ENCODE results near the gene ATP8B4. TPM values are rescaled to one million over a fixed set of nuclear protein-coding genes. Genes with fewer than 3 reads are reported as not detected.

The ATP8B4 gene
- total RNA-seq, 4 donors from 2014 or later = 2.0 to 9.8 (median 9.2) TPM

- no peaks in the 10 kb centered on the region for H3K36me3 ChIP-seq
- no peaks in the 10 kb centered on the region for H3K27me3 ChIP-seq
- peaks cover 0 to 8% (median 0%) of the 10 kb centered on the region in 3 donors for H3K4me1 ChIP-seq
- H3K4me3 ChIP-seq = no peak overlapping the region
- ATAC-seq = no peak
- H3K9me3 ChIP-seq = peaks cover 0 to 11% (median 0%) of the 10 kb centered on the region in 3 donors
- 36 to 50% methylated on average over 2 of the region's 2 CpGs for WGBS, 2 donors (ENCODE audit: low coverage in 1 of 2)
- H3K27ac ChIP-seq = no peak overlapping the region
- TF ChIP-seq, protein P1, sequence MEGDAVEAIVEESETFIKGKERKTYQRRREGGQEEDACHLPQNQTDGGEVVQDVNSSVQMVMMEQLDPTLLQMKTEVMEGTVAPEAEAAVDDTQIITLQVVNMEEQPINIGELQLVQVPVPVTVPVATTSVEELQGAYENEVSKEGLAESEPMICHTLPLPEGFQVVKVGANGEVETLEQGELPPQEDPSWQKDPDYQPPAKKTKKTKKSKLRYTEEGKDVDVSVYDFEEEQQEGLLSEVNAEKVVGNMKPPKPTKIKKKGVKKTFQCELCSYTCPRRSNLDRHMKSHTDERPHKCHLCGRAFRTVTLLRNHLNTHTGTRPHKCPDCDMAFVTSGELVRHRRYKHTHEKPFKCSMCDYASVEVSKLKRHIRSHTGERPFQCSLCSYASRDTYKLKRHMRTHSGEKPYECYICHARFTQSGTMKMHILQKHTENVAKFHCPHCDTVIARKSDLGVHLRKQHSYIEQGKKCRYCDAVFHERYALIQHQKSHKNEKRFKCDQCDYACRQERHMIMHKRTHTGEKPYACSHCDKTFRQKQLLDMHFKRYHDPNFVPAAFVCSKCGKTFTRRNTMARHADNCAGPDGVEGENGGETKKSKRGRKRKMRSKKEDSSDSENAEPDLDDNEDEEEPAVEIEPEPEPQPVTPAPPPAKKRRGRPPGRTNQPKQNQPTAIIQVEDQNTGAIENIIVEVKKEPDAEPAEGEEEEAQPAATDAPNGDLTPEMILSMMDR (IDR thresholded peaks at IDR 0.05) = no peak
- TF ChIP-seq POLR2AphosphoS5 (IDR thresholded peaks at IDR 0.05) = no peak
- TF ChIP-seq EP300 (IDR thresholded peaks at IDR 0.05) = no peak
- TF ChIP-seq POLR2A (IDR thresholded peaks at IDR 0.05) = no peak
These were observed 72.2 kb downstream of the ATP8B4 start for GRCh38 chr15:50046867-50047266.

GRCh38 chr15:50046159-50046558 is 72.9 kb downstream of the ATP8B4 start:
- TF ChIP-seq POLR2AphosphoS5 (IDR thresholded peaks at IDR 0.05) (no peak), EP300 (IDR thresholded peaks at IDR 0.05) (no peak), POLR2A (IDR thresholded peaks at IDR 0.05) (no peak)
- TF ChIP-seq, protein P1 (IDR thresholded peaks at IDR 0.05) = no peak
- WGBS, 2 donors (ENCODE audit: low coverage in 1 of 2) = 80 to 88% methylated on average over 1 of the region's 1 CpG
- no peaks in the 10 kb centered on the region for H3K36me3 ChIP-seq
- no peak for ATAC-seq
- H3K27me3 ChIP-seq = no peaks in the 10 kb centered on the region
- H3K4me3 ChIP-seq = no peak overlapping the region
- peaks cover 0 to 11% (median 0%) of the 10 kb centered on the region in 3 donors for H3K9me3 ChIP-seq
- peaks cover 0 to under 1% (median 0%) of the 10 kb centered on the region in 3 donors for H3K4me1 ChIP-seq
- no peak overlapping the region for H3K27ac ChIP-seq

DNA sequence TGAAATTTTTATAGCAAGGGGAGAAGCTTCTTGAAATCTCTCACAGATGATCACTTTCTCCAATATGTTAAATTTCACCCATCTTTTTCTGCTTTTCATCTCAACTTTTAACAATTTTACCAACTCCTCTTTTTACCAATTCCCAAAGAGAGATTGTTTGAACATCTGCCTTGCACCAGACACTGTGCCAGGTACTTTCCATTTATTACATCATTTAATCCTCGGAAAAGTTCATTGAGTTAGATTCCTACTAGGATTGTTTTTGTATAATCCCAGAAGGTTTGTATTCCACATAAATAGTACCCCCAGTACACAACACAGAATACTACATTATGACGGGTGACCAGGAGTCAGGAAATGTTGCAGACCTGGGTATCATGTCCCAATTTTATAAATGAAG is 74.1 kb downstream of the ATP8B4 start:
- Histone ChIP-seq H3K27ac (no peak overlapping the region), H3K9me3 (peaks cover 0 to 11% (median 0%) of the 10 kb centered on the region in 3 donors), H3K4me1 (no peaks in the 10 kb centered on the region), H3K27me3 (no peaks in the 10 kb centered on the region), H3K4me3 (no peak overlapping the region), H3K36me3 (no peaks in the 10 kb centered on the region)
- no peak for ATAC-seq
- TF ChIP-seq POLR2A (IDR thresholded peaks at IDR 0.05) (no peak), POLR2AphosphoS5 (IDR thresholded peaks at IDR 0.05) (no peak), EP300 (IDR thresholded peaks at IDR 0.05) (no peak)
- TF ChIP-seq, protein P1 (IDR thresholded peaks at IDR 0.05) = no peak
- 6 to 48% methylated on average over 2 of the region's 2 CpGs for WGBS, 2 donors (ENCODE audit: low coverage in 1 of 2)

DNA sequence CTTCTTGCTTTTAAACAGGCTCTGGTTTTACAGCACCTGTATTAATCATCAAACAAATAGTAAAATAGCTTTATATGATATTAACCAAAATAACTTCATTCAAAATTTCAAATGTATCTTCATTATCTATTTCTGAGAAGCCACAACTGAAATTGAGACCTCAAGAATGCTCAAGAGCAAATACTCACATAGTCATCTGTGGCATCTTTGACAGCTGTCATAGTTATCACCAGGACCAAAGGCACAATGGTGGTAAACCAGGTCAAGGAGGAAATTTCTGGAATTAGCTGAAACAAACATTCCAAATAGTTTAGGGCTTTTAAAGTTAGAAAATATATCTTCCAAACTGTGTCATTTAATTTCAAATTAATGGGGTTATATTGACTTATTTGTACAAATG is 74.6 kb downstream of the ATP8B4 start:
- H3K27me3 ChIP-seq = no peaks in the 10 kb centered on the region
- no peaks in the 10 kb centered on the region for H3K4me1 ChIP-seq
- H3K36me3 ChIP-seq = no peaks in the 10 kb centered on the region
- no peak overlapping the region for H3K4me3 ChIP-seq
- no peak overlapping the region for H3K27ac ChIP-seq
- TF ChIP-seq, protein P1 (IDR thresholded peaks at IDR 0.05) = no peak
- no peak for TF ChIP-seq EP300 (IDR thresholded peaks at IDR 0.05)
- no peak for TF ChIP-seq POLR2A (IDR thresholded peaks at IDR 0.05)
- no peak for TF ChIP-seq POLR2AphosphoS5 (IDR thresholded peaks at IDR 0.05)
- peaks cover 0 to 11% (median 0%) of the 10 kb centered on the region in 3 donors for H3K9me3 ChIP-seq
- ATAC-seq = no peak

DNA sequence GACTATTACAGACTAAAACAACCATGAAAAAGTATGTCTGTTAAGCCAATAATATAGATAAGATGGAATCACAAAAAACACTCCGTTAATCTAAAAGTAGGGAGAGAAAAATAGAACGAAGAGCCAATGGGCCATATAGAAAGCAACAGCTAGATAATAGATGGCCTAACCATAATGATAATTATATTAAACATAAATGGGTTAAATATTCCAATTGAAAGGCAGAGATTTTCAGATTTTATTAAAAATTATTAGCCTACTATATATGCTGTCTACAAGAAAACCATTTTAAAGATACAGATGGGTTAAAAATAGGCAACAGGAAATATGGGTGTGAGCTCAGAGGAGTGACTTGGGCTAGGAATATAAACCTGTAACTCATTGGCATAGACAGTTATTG is 76.3 kb downstream of the ATP8B4 start:
- WGBS, 2 donors (ENCODE audit: low coverage in 1 of 2) = 97 to 100% methylated on average over 1 to 2 of the region's 2 CpGs
- no peak overlapping the region for H3K27ac ChIP-seq
- ATAC-seq = no peak
- peaks cover 0 to 11% (median 0%) of the 10 kb centered on the region in 3 donors for H3K9me3 ChIP-seq
- no peaks in the 10 kb centered on the region for H3K27me3 ChIP-seq
- TF ChIP-seq, protein P1 (IDR thresholded peaks at IDR 0.05) = no peak
- TF ChIP-seq POLR2A (IDR thresholded peaks at IDR 0.05) = no peak
- TF ChIP-seq EP300 (IDR thresholded peaks at IDR 0.05) = no peak
- no peak for TF ChIP-seq POLR2AphosphoS5 (IDR thresholded peaks at IDR 0.05)
- no peaks in the 10 kb centered on the region for H3K4me1 ChIP-seq
- no peak overlapping the region for H3K4me3 ChIP-seq
- no peaks in the 10 kb centered on the region for H3K36me3 ChIP-seq
